MM.1S (cell line): ENCODE measurements around the gene GPATCH8.

Source experiments
- DNase-seq: peaks from one replicate; pipeline ENCODE4 v3.0.0-alpha.2; 2015
- H2AFZ ChIP-seq: fragments of 300-600 bp; sonication (generic); 2 replicates; pipeline ENCODE4 v1.6.0; 2016; ENCODE audit warnings: antibody characterized with exemption, low read length
- H3F3A ChIP-seq: fragments of 300-600 bp; sonication (generic); 2 replicates; pipeline ENCODE4 v1.6.1; 2016; ENCODE audit warnings: mild to moderate bottlenecking, antibody characterized with exemption, low read length, moderate library complexity, mixed read lengths; ENCODE audit not compliant: insufficient read depth
- H3K27ac ChIP-seq: fragments of 300-600 bp; sonication (generic); 2 replicates; pipeline ENCODE4 v1.5.1; 2016; ENCODE audit warnings: mild to moderate bottlenecking, low read length
- H3K27me3 ChIP-seq: fragments of 300-600 bp; sonication (generic); replicated peaks from 2 replicates; pipeline ENCODE4 v1.6.0; 2016; ENCODE audit warnings: low read length; ENCODE audit not compliant: insufficient read depth
- H3K36me3 ChIP-seq: fragments of 300-600 bp; sonication (generic); replicated peaks from 2 replicates; pipeline ENCODE4 v1.6.1; 2016; ENCODE audit warnings: mild to moderate bottlenecking, low read length, mixed read lengths; ENCODE audit not compliant: insufficient read depth
- H3K4me1 ChIP-seq: fragments of 300-600 bp; sonication (generic); 2 replicates; pipeline ENCODE4 v1.6.1; 2016; ENCODE audit warnings: low read length, mixed read lengths
- H3K4me2 ChIP-seq: fragments of 300-600 bp; sonication (generic); 2 replicates; pipeline ENCODE4 v1.6.0; 2016; ENCODE audit warnings: low read depth, low read length
- H3K4me3 ChIP-seq: fragments of 300-600 bp; sonication (generic); 2 replicates; pipeline ENCODE4 v1.5.1; 2016; ENCODE audit warnings: low read length, mixed read lengths
- H3K79me2 ChIP-seq: fragments of 300-600 bp; sonication (generic); 2 replicates; pipeline ENCODE4 v1.6.1; 2016; ENCODE audit warnings: mixed run types, low read length, mixed read lengths
- H3K9ac ChIP-seq: fragments of 300-600 bp; sonication (generic); 2 replicates; pipeline ENCODE4 v1.6.1; 2016; ENCODE audit warnings: low read length, mixed read lengths
- H3K9me2 ChIP-seq: fragments of 300-600 bp; sonication (generic); replicated peaks from 2 replicates; pipeline ENCODE4 v1.6.1; 2016; ENCODE audit warnings: mild to moderate bottlenecking, low read length, mixed read lengths; ENCODE audit not compliant: insufficient read depth
- H3K9me3 ChIP-seq: fragments of 300-600 bp; sonication (generic); replicated peaks from 2 replicates; pipeline ENCODE4 v1.6.1; 2016; ENCODE audit warnings: mild to moderate bottlenecking, low read length, mixed read lengths; ENCODE audit not compliant: insufficient read depth
- H4K20me1 ChIP-seq: fragments of 300-600 bp; sonication (generic); 2 replicates; pipeline ENCODE4 v1.6.1; 2016; ENCODE audit warnings: mild to moderate bottlenecking, low read length, moderate library complexity, mixed read lengths; ENCODE audit not compliant: insufficient read depth
- EZH2 ChIP-seq: fragments of 300-600 bp; sonication (generic); optimal IDR thresholded peaks from 2 replicates; pipeline ENCODE3; 2017; ENCODE audit warnings: low read depth, mild to moderate bottlenecking, antibody characterized with exemption, low read length, mixed read lengths
- EZH2phosphoT487 ChIP-seq: fragments of 300-600 bp; sonication (generic); IDR thresholded peaks from 2 replicates; pipeline ENCODE4 v1.6.1; 2018; ENCODE audit warnings: antibody characterized with exemption, low read length
- TF ChIP-seq, protein P1 (sequence below): fragments of 300-600 bp; sonication (generic); IDR thresholded peaks from 2 replicates; pipeline ENCODE4 v1.5.1; 2016; ENCODE audit warnings: antibody characterized with exemption, low read length, mixed read lengths

Gene GPATCH8

DNA sequence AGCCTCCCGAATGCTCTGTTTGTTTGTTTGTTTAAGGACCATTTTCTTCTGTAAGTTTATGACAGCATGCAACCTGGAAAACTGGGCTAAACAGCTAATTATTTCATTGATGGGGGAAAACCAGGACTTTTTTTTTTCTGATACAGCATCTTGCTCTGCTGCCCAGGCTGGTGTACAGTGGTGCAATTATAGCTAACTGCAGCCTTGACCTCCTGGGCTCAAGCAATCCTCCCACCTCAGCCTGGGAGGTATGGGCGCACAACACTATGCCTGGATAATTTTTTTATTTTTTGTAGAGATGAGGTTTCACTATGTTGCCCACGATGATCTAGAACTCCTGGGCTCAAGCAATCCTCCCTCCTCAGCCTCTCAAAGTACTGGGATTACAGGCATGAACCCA lies 37.3 kb downstream of the GPATCH8 start:
- peaks cover 9% of the 10 kb centered on the region for H4K20me1 ChIP-seq

DNA sequence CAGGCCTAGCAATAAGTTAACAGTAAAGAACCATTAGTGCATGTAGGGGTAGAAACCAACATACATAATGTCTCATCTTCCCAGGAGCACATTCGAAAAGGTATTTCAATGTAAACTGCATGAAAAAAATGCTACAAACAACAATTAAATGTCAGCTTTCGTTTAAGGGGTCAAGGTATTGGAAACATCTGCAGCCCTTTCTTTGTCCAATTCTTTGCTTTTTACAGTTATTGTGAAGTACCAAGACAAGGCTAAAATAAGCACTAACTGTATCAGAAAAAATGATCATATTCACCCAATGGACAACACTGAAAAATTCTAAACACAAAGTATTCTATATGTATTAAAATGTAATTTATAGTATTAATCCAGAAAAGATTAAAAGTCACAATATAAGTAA lies 37.9 kb downstream of the GPATCH8 start:
- Histone ChIP-seq H3K79me2 (peaks cover 69% of the 10 kb centered on the region), H3K9me3 (no peaks in the 10 kb centered on the region), H3K4me1 (peaks cover 31% of the 10 kb centered on the region), H4K20me1 (peaks cover 9% of the 10 kb centered on the region), H3K9ac (no peak overlapping the region), H3K36me3 (no peaks in the 10 kb centered on the region; the same call in 1 of the 2 replicates), H3K9me2 (no peaks in the 10 kb centered on the region), H2AFZ (no peak overlapping the region), H3K27me3 (no peaks in the 10 kb centered on the region), H3K27ac (no peak overlapping the region), H3K4me3 (no peak overlapping the region), H3F3A (peaks cover 13% of the 10 kb centered on the region), H3K4me2 (0 out of 2 replicates have a peak overlapping the region, but pooled peaks have one; percentile 14)
- no peak for DNase-seq
- TF ChIP-seq, protein P1, sequence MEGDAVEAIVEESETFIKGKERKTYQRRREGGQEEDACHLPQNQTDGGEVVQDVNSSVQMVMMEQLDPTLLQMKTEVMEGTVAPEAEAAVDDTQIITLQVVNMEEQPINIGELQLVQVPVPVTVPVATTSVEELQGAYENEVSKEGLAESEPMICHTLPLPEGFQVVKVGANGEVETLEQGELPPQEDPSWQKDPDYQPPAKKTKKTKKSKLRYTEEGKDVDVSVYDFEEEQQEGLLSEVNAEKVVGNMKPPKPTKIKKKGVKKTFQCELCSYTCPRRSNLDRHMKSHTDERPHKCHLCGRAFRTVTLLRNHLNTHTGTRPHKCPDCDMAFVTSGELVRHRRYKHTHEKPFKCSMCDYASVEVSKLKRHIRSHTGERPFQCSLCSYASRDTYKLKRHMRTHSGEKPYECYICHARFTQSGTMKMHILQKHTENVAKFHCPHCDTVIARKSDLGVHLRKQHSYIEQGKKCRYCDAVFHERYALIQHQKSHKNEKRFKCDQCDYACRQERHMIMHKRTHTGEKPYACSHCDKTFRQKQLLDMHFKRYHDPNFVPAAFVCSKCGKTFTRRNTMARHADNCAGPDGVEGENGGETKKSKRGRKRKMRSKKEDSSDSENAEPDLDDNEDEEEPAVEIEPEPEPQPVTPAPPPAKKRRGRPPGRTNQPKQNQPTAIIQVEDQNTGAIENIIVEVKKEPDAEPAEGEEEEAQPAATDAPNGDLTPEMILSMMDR, result no peak
- TF ChIP-seq EZH2phosphoT487 (no peak), EZH2 (no peak)

More for the DNA sequence above, 37.3 kb downstream of the GPATCH8 start:
- Histone ChIP-seq H3K36me3 (no peaks in the 10 kb centered on the region; the same call in 1 of the 2 replicates), H3K9me2 (no peaks in the 10 kb centered on the region), H2AFZ (no peak overlapping the region), H3K4me1 (peaks cover 31% of the 10 kb centered on the region), H3K9ac (no peak overlapping the region), H3K79me2 (peaks cover 74% of the 10 kb centered on the region), H3F3A (peaks cover 13% of the 10 kb centered on the region), H3K27ac (no peak overlapping the region), H3K4me2 (no peak overlapping the region), H3K27me3 (no peaks in the 10 kb centered on the region), H3K9me3 (no peaks in the 10 kb centered on the region), H3K4me3 (no peak overlapping the region)
- no peak for DNase-seq
- TF ChIP-seq EZH2phosphoT487 (no peak), EZH2 (no peak)
- TF ChIP-seq, protein P1, result no peak

DNA sequence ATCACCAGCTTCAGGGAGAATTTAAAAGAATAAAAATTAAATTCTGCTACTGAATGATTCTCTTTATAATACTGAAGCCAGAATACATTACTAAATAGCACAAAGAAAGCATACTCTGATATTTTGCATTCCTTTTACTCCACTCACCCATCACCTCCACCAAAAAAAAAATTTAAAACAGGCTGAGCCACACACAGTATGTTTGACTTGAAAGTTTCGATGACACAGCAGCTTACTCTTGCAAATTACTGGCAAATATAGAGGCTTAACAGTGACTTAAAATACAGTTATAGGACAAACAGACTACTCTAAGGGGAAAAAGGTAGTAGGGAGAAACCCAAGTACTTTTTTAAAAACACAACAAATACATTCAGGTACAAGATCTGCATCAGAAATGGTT lies 39.2 kb downstream of the GPATCH8 start:
- peak; percentile 65 for DNase-seq
- H3K4me3 ChIP-seq, result no peak overlapping the region

More for the DNA sequence above, 39.2 kb downstream of the GPATCH8 start:
- Histone ChIP-seq H3K9me3 (no peaks in the 10 kb centered on the region), H3K27ac (peak overlapping the region; percentile 52; the same call in 1 of the 2 replicates), H3K27me3 (no peaks in the 10 kb centered on the region), H3K4me2 (peak overlapping the region; percentile 34), H2AFZ (no peak overlapping the region), H3K4me1 (peaks cover 31% of the 10 kb centered on the region), H4K20me1 (peaks cover 9% of the 10 kb centered on the region), H3K9ac (no peak overlapping the region), H3K36me3 (no peaks in the 10 kb centered on the region), H3K9me2 (no peaks in the 10 kb centered on the region), H3K79me2 (peaks cover 58% of the 10 kb centered on the region), H3F3A (peaks cover 13% of the 10 kb centered on the region)
- no peak for TF ChIP-seq EZH2phosphoT487
- TF ChIP-seq, protein P1, result no peak
- TF ChIP-seq EZH2, result no peak
